Thoracic aorta (tissue), 2 donors: Measurements from ENCODE around the gene SPEN. TPM values are rescaled to one million over a fixed set of nuclear protein-coding genes. Genes with fewer than 3 reads are reported as not detected.

ENCODE experiments used
- ATAC-seq: fragments of 150-250 bp; one replicate; pipeline ENCODE4 v1.8.0; 2017; ENCODE audit warnings: low read depth; ENCODE audit not compliant: insufficient number of reproducible peaks, low FRiP score
- DNase-seq: peaks from one replicate; pipeline ENCODE4 v3.0.0-alpha.2; 2020; ENCODE audit warnings: low spot score
- H3K27ac ChIP-seq, 2 donors: fragments of 200-600 bp; sonication (generic); 1 replicate in 1 of 2; 2 replicates in 1 of 2; pipeline ENCODE4 v1.5.1; 2016; ENCODE audit warnings: mild to moderate bottlenecking in 2 of 2, moderate library complexity in 2 of 2
- H3K27me3 ChIP-seq: fragments of 200-600 bp; sonication (generic); replicated peaks from 2 replicates; pipeline ENCODE4 v1.6.0; 2016; ENCODE audit warnings: mild to moderate bottlenecking; ENCODE audit not compliant: insufficient read depth
- H3K36me3 ChIP-seq: fragments of 200-600 bp; sonication (generic); one replicate; pipeline ENCODE4 v1.5.1; 2016
- H3K4me1 ChIP-seq, 2 donors: fragments of 200-600 bp; sonication (generic); 1 replicate in 1 of 2; 2 replicates in 1 of 2; pipeline versions ENCODE4 v1.5.1 to v1.6.0; 2016; ENCODE audit warnings: low read depth in 2 of 2, mild to moderate bottlenecking in 1 of 2; ENCODE audit not compliant: control insufficient read depth in 1 of 2
- H3K4me3 ChIP-seq: fragments of 200-600 bp; sonication (generic); 2 replicates; pipeline ENCODE4 v1.5.1; 2016; ENCODE audit warnings: mild to moderate bottlenecking
- H3K9me3 ChIP-seq: fragments of 200-600 bp; sonication (generic); 2 replicates; pipeline ENCODE4 v1.5.1; 2016
- total RNA-seq, 2 donors: library from RNA; depleted of rRNA; stranded (reverse); fragments of >200 nt; gene quantifications; one replicate each; pipeline versions ENCODE4 v1.1.0 to v1.2.3, GENCODE V29; 2016
- TF ChIP-seq, protein P1 (sequence below): fragments of 200-600 bp; sonication (generic); IDR thresholded peaks from one replicate; pipeline ENCODE4 v1.5.1; 2019; ENCODE audit warnings: antibody characterized with exemption

The SPEN gene
- total RNA-seq, 2 donors from 2014 or later = 52.3 to 96.9 TPM

DNA sequence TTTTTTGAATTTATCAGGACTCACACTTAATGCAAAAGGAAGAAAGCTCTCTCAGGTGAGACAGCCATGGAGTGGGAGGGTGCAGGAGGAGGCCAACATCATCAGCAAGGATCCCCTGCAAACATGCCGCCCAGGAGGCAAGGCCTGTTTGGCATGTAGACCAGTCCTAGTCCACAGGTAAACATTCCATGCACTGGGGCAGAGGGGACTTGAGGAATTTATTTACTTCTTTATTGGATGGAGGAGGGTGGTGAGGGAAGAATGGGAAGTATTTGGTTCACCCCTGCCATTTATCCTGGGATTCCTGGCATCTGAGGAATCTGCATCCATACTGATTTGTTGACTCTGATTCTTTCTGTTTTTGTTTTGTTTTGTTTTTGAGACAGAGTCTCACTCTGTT lies 38.6 kb upstream of the SPEN start:
- Histone ChIP-seq H3K4me1 (peaks cover 11 to 48% of the 10 kb centered on the region in 2 donors), H3K36me3 (no peaks in the 10 kb centered on the region), H3K4me3 (no peak overlapping the region), H3K27me3 (no peaks in the 10 kb centered on the region), H3K9me3 (no peaks in the 10 kb centered on the region), H3K27ac (peak overlapping the region; percentile 78 to 88)
- no peak for ATAC-seq
- TF ChIP-seq, protein P1, sequence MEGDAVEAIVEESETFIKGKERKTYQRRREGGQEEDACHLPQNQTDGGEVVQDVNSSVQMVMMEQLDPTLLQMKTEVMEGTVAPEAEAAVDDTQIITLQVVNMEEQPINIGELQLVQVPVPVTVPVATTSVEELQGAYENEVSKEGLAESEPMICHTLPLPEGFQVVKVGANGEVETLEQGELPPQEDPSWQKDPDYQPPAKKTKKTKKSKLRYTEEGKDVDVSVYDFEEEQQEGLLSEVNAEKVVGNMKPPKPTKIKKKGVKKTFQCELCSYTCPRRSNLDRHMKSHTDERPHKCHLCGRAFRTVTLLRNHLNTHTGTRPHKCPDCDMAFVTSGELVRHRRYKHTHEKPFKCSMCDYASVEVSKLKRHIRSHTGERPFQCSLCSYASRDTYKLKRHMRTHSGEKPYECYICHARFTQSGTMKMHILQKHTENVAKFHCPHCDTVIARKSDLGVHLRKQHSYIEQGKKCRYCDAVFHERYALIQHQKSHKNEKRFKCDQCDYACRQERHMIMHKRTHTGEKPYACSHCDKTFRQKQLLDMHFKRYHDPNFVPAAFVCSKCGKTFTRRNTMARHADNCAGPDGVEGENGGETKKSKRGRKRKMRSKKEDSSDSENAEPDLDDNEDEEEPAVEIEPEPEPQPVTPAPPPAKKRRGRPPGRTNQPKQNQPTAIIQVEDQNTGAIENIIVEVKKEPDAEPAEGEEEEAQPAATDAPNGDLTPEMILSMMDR = no peak
- no peak for DNase-seq

DNA sequence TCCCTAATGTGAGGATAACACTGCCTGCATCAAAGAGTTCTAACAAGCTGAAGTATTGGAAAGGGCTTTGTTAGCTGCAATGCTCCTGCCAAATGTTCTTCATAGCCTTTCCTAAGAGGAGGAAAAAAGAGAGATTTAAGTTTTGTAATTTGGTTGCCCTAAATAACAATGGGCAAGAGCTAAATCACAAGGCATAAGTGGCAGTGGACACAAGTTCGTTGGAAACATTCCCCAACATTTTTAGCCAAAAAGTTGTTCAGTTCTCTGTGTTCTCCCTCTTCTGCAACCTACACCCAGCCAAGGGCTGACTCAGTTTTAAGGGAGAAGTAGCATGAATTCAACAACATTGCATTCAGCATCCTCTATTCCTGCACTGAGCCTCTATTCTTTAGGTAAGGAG lies 37.4 kb upstream of the SPEN start:
- DNase-seq (no peak), ATAC-seq (peak; percentile 46)
- Histone ChIP-seq H3K4me1 (peaks cover 11 to 51% of the 10 kb centered on the region in 2 donors), H3K27ac (peak overlapping the region; percentile 78 to 88), H3K4me3 (peak overlapping the region; percentile 32), H3K27me3 (no peaks in the 10 kb centered on the region), H3K9me3 (no peaks in the 10 kb centered on the region), H3K36me3 (no peaks in the 10 kb centered on the region)
- TF ChIP-seq, protein P1 = no peak

GRCh38 chr1:15816674-15817073 lies 30.8 kb upstream of the SPEN start:
- no peaks in the 10 kb centered on the region for H3K9me3 ChIP-seq
- no peak overlapping the region for H3K4me3 ChIP-seq
- TF ChIP-seq, protein P1 = no peak
- H3K27ac ChIP-seq = peak overlapping the region in 1 of 2 donors; percentile 25
- no peaks in the 10 kb centered on the region for H3K36me3 ChIP-seq
- no peaks in the 10 kb centered on the region for H3K27me3 ChIP-seq
- H3K4me1 ChIP-seq = peaks cover 8 to 39% of the 10 kb centered on the region in 2 donors
- no peak for DNase-seq
- no peak for ATAC-seq

DNA sequence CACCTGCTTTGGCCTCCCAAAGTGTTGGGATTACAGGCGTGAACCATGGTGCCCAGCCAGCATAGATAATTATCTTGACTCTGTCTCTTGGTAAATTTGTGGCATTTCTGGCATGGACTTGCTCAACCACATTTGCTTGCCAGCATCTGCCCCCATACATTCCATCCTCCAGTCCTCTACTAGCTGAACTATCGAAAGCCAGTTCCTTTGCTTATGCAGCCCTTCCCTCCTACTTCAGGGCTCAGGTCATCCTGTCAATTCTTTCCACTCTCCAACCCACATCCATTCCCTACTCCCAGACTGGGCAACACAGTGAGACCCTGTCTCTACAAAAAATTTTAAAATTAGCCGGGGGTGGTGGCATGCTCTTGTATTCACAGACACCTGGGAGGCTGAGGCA lies 27.0 kb upstream of the SPEN start:
- H3K36me3 ChIP-seq = no peaks in the 10 kb centered on the region
- no peak overlapping the region for H3K27ac ChIP-seq
- no peak overlapping the region for H3K4me3 ChIP-seq
- no peak for DNase-seq
- H3K9me3 ChIP-seq = no peaks in the 10 kb centered on the region
- TF ChIP-seq, protein P1 = no peak
- H3K27me3 ChIP-seq = no peaks in the 10 kb centered on the region
- H3K4me1 ChIP-seq = peaks cover 8 to 25% of the 10 kb centered on the region in 2 donors
- no peak for ATAC-seq

DNA sequence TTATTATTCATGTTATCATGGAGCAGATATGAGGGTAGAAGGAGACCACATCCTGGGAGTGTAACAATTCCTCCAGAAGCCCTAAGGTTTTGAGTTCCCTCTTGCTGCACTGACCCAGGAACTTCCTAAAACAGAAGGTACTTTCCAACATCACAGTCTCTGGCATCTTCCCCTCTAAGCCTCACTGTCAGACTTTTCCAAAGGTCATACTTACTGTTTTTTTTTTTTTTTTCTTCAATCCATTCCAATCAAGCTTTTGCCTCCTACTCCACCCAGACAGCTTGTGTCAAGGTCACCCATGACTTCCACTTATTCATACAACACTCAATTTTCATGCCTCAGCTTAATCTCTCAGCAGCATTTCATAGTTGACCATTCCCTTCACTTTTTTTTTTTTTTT lies 21.7 kb upstream of the SPEN start:
- no peak for DNase-seq
- TF ChIP-seq, protein P1 = no peak
- Histone ChIP-seq H3K4me1 (peaks cover 6 to 27% of the 10 kb centered on the region in 2 donors), H3K36me3 (no peaks in the 10 kb centered on the region), H3K9me3 (no peaks in the 10 kb centered on the region), H3K27ac (peak overlapping the region; percentile 20 to 53), H3K27me3 (no peaks in the 10 kb centered on the region), H3K4me3 (no peak overlapping the region)
- peak; percentile 73 for ATAC-seq
